Liver (tissue), 3 donors: ENCODE measurements around the gene CTU2.

Experiments used
- MAX ChIP-seq: IDR thresholded peaks from 2 replicates; pipeline ENCODE4 v1.6.1; 2016; ENCODE audit warnings: antibody characterized with exemption
- SP1 ChIP-seq: IDR thresholded peaks from 2 replicates; pipeline ENCODE4 v1.6.1; 2018; ENCODE audit warnings: antibody characterized with exemption, mild to moderate bottlenecking
- TAF1 ChIP-seq: conservative IDR thresholded peaks from 2 replicates; pipeline ENCODE4 v1.6.1; 2016; ENCODE audit warnings: antibody characterized with exemption, mild to moderate bottlenecking
- YY1 ChIP-seq: IDR thresholded peaks from 2 replicates; pipeline ENCODE4 v1.6.1; 2016; ENCODE audit warnings: antibody characterized with exemption, mild to moderate bottlenecking
- TF ChIP-seq, protein P1 (sequence below): fragments of 150-350 bp; IDR thresholded peaks from 2 replicates; pipeline ENCODE4 v1.5.1; 2017; ENCODE audit warnings: improper control_type of control experiment, low read depth, low read length; ENCODE audit not compliant: missing input control
- donor health status: healthy.
- donor health status: healthy.

GRCh38 chr16:88657371-88657770 is 48.9 kb upstream of the CTU2 start:
- TF ChIP-seq MAX (no peak), SP1 (no peak), YY1 (no peak), TAF1 (no peak)
- TF ChIP-seq, protein P1, sequence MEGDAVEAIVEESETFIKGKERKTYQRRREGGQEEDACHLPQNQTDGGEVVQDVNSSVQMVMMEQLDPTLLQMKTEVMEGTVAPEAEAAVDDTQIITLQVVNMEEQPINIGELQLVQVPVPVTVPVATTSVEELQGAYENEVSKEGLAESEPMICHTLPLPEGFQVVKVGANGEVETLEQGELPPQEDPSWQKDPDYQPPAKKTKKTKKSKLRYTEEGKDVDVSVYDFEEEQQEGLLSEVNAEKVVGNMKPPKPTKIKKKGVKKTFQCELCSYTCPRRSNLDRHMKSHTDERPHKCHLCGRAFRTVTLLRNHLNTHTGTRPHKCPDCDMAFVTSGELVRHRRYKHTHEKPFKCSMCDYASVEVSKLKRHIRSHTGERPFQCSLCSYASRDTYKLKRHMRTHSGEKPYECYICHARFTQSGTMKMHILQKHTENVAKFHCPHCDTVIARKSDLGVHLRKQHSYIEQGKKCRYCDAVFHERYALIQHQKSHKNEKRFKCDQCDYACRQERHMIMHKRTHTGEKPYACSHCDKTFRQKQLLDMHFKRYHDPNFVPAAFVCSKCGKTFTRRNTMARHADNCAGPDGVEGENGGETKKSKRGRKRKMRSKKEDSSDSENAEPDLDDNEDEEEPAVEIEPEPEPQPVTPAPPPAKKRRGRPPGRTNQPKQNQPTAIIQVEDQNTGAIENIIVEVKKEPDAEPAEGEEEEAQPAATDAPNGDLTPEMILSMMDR, result no peak
